Bronchial epithelial cell (primary cell): ENCODE measurements around the gene FAM3A. TPM values are rescaled to one million over a fixed set of nuclear protein-coding genes. Genes with fewer than 3 reads are reported as not detected.

Experiments used
- DNase-seq: peaks from one replicate; pipeline ENCODE4 v3.0.0-alpha.2; 2010; ENCODE audit warnings: low read depth
- FAIRE-seq: peaks from 2 replicates; lab custom pipeline; 2011; peaks lifted over from hg19 to GRCh38; lab: Jason Lieb, UNC
- H3K27me3 ChIP-seq: 2 replicates; pipeline ENCODE4 v1.5.1; 2011; ENCODE audit warnings: low read length; ENCODE audit not compliant: control insufficient read depth, insufficient read depth
- H3K36me3 ChIP-seq: 2 replicates; pipeline ENCODE4 v1.5.1; 2011; ENCODE audit warnings: low read length; ENCODE audit not compliant: control insufficient read depth, insufficient read depth
- H3K4me3 ChIP-seq: 2 replicates; pipeline ENCODE4 v1.5.1; 2011; ENCODE audit warnings: mild to moderate bottlenecking, low read depth, low read length, control low read depth
- total RNA-seq: library from RNA; depleted of rRNA; stranded (reverse); fragments of >200 nt; gene quantifications from 2 replicates; pipeline ENCODE4 v1.2.1, GENCODE V29; 2014
- TF ChIP-seq, protein P1 (sequence below): IDR thresholded peaks from 2 replicates; pipeline ENCODE4 v1.5.1; 2011; ENCODE audit warnings: mild to moderate bottlenecking, moderate library complexity, low read length, control low read depth, inconsistent platforms; ENCODE audit not compliant: insufficient read depth, severe bottlenecking

The FAM3A gene
- total RNA-seq, 1 donor from 2014 or later = 33.2 TPM

- no peak overlapping the region for H3K4me3 ChIP-seq
- no peak for DNase-seq
- H3K36me3 ChIP-seq = peaks cover 5% of the 10 kb centered on the region
- TF ChIP-seq, protein P1, sequence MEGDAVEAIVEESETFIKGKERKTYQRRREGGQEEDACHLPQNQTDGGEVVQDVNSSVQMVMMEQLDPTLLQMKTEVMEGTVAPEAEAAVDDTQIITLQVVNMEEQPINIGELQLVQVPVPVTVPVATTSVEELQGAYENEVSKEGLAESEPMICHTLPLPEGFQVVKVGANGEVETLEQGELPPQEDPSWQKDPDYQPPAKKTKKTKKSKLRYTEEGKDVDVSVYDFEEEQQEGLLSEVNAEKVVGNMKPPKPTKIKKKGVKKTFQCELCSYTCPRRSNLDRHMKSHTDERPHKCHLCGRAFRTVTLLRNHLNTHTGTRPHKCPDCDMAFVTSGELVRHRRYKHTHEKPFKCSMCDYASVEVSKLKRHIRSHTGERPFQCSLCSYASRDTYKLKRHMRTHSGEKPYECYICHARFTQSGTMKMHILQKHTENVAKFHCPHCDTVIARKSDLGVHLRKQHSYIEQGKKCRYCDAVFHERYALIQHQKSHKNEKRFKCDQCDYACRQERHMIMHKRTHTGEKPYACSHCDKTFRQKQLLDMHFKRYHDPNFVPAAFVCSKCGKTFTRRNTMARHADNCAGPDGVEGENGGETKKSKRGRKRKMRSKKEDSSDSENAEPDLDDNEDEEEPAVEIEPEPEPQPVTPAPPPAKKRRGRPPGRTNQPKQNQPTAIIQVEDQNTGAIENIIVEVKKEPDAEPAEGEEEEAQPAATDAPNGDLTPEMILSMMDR = no peak
- H3K27me3 ChIP-seq = no peaks in the 10 kb centered on the region
- FAIRE-seq = no peak
Observed at GRCh38 chrX:154481911-154482601, 34.0 kb downstream of the FAM3A start.

DNA sequence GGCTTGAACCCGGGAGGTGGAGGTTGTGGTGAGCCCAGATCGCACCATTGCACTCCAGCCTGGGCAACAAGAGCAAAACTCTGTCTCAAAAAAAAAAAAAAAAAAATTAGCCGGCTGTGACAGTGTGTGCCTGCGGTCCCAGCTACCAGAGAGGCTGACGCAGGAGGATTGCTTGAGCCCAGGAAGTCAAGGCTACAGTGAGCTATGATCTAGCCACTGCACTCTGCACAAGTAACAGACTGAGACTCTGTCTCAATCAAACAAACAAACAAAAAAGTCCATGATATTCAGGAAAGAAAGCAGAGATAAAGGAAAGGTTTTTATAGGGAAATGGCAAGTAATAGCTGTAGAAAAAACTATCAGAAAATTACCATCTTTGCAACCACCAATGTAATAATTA lies 34.8 kb downstream of the FAM3A start:
- no peak for DNase-seq
- Histone ChIP-seq H3K36me3 (peaks cover 5% of the 10 kb centered on the region), H3K27me3 (no peaks in the 10 kb centered on the region), H3K4me3 (no peak overlapping the region)
- TF ChIP-seq, protein P1 = no peak
- no peak for FAIRE-seq

GRCh38 chrX:154478728-154479622 lies 37.1 kb downstream of the FAM3A start, which contains the start of gene LAGE3:
Gene LAGE3, minus strand, starts transcription at chrX:154479281. Its CDS starts 366 bp downstream, at chrX:154478915.
- H3K36me3 ChIP-seq = peaks cover 3% of the 10 kb centered on the region
- TF ChIP-seq, protein P1 = no peak
- no peaks in the 10 kb centered on the region for H3K27me3 ChIP-seq
- no peak for FAIRE-seq
- H3K4me3 ChIP-seq = peak within 1 kb of the TSS; percentile 49
- DNase-seq = peak; percentile 53

DNA sequence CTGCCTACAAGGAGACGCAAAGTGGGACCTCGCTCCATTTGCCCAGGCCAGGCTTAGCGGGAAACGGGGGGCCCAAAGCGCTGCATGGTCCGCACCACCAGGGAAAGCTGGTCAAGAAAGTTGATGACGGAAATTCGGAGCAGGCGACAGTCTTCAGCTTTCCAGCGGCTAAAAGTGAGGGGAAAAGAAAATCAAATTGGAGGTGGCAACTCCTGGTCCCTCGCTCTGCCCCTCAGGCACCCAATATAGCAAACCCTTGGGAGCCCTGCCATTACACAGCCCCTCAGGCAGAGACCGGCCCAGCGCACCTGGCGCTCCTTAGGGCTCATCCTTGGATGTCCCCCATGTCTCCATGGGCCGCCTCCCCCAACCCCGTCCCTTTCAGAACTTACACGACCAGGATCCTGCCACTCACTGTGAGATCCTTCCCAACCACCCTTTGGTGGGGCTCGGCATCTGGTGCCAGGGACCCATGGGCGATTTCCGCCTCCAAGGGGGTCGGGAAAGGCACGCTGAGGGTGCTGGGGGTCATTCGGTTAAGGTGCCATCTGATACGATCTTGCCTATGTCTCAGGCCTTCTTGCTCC lies 38.0 kb downstream of the FAM3A start:
- no peaks in the 10 kb centered on the region for H3K27me3 ChIP-seq
- peak overlapping the region; percentile 49 for H3K4me3 ChIP-seq
- peaks cover 5% of the 10 kb centered on the region for H3K36me3 ChIP-seq
- TF ChIP-seq, protein P1 = no peak
- DNase-seq (no peak), FAIRE-seq (no peak)

DNA sequence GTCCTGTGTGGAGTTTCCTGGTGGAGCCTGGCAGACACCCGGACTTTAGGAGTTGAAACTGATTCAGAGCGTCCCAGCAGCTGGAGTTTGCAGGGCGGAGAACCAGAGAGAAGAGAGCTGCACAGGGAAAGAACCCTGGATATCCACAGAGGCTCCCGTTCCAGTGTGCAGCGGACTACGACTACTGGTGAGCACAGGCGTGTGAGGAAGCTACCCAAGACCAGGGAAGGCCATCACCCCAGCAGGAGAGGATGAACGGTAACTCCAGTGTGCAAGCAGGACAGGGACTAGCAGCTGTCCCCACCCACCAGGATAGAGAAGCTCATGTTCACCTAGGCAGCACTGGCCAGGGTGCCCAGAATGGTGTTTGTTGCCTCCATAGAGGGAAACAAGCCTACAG lies 39.2 kb downstream of the FAM3A start:
- Histone ChIP-seq H3K27me3 (no peaks in the 10 kb centered on the region), H3K4me3 (no peak overlapping the region), H3K36me3 (peaks cover 9% of the 10 kb centered on the region)
- DNase-seq (no peak), FAIRE-seq (peak; percentile 93)
- TF ChIP-seq, protein P1 = no peak
